GM11168 (cell line): ENCODE data around the gene GLRX5.
"Not testable (repeated sequence)": the region's sequence is repeated elsewhere in the genome, so short reads cannot be mapped to it uniquely, and the experiment has no call there.

ENCODE experiments used
- in situ Hi-C: fragments of 300-500 bp; cut with MboI; formaldehyde crosslinking; loops from one replicate; pipeline ENCODE4 v1.12.0; 2022; ENCODE audit warnings: low sequenced_read_pairs; ENCODE audit not compliant: unreplicated experiment

The GLRX5 gene

DNA sequence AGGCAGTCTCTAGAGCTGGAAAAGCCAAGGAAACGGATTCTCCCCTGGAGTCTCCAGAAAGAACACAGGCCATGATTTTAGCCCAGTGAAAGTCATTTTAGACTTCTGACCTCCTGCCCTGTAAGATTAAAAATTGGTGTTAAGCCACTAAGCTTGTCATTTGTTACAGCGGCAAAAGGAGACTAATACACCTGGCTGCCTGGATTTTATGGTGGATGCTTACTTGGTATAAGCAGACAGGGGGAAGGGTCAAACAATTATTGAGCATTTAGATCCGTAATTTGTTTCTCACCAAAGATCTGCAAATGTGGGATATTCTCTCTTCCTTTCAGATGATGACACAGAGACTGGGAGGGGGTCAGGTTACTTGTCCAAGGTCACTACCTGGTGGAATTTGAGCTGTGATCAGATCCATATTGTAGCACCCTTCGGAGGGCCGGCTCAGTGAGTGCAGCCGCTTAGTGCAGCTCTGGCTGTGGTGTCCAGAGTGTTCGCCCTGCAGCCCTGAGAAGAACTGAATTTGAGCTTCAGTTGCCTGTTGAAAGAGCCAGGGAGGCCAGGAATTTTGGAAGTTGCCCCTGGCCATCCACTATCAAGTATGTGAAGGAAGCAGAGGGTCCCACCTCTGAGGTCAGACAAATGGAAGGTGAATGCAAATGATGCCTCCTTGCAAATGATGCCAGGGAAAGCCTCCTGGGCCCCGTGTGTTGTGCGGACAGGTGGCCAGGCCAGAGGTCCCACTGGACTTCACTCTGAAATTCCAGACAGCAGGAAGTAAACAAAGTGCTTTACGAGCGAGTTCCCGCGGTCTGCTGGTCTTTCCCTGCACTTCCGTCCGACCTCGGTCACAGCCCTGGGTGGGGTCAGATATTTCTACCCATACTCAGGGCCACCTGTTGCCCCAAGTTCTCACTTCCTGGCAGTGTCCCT lies 15.1 kb downstream of the GLRX5 start:
- in situ Hi-C loops, result no loop called here

DNA sequence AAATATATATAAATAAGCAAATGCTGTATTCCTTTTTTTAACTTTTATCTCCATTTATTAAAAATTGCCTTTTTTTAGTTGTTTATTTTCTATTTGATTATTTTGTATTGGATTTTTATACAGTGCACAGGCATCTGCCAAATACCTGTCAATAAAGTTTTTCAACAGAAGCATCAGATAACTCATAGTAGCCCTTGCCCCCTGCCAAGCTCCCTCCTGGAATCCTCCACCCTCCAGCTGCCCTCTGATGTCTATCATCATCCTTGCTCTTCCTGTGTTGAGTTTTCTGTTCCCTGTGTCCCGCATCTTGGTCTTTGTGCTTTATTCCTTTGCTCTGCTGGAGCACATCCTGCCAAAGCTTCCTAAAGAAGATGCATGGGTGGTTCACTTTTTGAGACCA lies 16.6 kb downstream of the GLRX5 start:
- in situ Hi-C loops, result no loop called here

DNA sequence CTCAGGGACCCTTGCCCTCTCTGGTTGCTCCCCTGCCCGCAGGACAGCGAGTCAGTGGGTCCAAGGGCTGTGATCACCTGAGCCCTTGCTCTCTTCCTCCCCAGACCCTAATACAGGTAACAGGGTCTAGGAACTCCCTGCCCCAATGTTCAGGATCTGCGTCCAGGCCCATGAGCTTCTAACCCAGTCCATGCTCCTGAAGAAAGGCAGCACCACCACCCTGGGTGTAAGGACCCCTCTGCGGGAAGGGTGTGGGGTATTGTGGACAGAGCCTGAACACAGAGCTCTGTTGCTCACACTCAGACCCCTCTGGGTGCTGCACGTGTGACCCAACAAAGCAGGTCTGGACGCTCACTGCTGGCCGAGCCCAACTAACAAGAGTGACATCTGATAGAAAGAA lies 18.3 kb downstream of the GLRX5 start:
- in situ Hi-C loops, result no loop called here

DNA sequence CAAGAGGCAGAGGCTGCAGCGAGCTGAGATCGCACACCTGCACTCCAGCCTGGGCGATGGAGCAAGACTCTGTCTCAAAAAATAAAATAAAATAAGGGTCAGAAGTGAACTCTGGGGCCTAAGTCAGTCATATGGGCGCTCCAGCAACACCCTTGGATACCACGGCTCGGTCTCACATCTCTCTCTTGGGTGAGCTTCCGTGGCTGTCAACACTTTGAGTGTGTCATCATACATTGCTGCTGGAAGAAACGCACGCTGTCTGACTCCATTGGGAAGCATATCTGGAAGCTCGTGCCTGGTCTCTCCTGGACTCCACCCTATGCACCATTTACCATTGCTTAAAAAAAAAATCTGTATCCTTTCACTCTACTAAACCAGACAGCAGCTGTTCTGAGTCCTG lies 20.2 kb downstream of the GLRX5 start:
- in situ Hi-C loops, result no loop called here

DNA sequence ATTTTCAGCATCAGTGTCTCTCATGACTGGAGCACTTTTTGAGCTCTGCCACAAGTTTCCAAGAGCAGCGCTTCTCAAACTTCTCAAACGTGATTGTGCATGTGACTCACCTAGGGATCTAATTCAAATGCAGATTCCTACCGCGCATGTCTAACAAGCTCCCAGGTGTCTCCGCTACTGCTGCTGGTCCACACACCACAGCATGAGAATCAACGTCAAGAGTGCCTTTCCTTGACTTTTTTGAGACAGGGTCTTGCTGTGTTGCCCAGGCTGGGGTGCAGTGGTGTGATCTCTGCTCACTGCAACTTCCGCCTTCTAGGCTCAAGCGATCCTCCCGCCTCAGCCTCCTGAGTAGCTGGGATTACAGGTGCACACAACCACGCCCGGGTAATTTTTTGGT lies 22.4 kb downstream of the GLRX5 start:
- in situ Hi-C loops, result no loop called here

GRCh38 chr14:95557832-95558231 lies 23.0 kb downstream of the GLRX5 start:
- in situ Hi-C loops, result no loop called here

- in situ Hi-C loops, result no loop called here
These were observed 24.4 kb downstream of the GLRX5 start for GRCh38 chr14:95559203-95559602.

DNA sequence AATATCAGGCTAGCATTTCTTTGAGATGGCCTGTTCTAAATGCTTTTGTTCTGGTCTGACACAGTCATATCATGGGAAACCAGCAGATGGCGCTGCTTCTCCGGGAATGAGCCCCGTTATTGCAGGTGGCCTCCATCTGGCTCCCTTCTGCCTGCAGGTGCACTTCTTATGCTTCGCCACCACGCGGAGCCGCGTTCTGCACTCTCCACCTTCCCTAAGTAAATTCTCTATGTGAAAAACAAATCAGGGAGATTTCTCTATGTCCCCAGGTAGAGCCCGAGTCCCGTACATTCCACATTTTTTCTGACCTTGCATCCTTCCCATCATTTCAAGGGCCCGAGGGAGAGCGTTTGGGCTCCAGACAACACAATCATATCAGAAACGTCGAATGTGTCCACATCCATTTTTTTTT lies 26.2 kb downstream of the GLRX5 start:
- in situ Hi-C loops, result loop anchor here (10.0 kb wide), 2 partner anchors 214 to 434 kb away; no protein-coding TSS in a partner anchor

- in situ Hi-C loops, result loop anchor here (10.0 kb wide), 2 partner anchors 212 to 432 kb away; no protein-coding TSS in a partner anchor
These were observed 28.2 kb downstream of the GLRX5 start for GRCh38 chr14:95562892-95563685.

DNA sequence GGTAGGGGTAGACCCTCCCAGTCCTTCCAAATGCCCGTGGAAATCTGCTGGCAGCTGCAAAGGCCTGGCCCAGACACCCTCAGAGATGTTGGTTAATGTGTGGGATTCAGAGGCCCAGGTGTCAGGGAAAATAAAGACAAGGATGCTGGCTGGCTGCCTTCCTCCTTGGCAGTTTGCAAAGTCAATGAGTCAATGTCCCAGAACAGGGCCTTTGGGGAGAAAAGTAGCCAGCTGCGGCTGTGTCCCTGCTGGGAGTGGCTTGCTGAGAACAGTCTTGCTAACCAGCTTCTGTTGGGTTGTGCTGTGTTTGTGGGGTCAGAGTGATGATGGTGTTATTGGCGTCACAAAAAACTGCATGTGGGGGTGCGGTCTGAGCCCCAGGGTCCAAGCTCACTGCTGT lies 29.2 kb downstream of the GLRX5 start:
- in situ Hi-C loops, result loop anchor here (10.0 kb wide), 2 partner anchors 211 to 431 kb away; no protein-coding TSS in a partner anchor

DNA sequence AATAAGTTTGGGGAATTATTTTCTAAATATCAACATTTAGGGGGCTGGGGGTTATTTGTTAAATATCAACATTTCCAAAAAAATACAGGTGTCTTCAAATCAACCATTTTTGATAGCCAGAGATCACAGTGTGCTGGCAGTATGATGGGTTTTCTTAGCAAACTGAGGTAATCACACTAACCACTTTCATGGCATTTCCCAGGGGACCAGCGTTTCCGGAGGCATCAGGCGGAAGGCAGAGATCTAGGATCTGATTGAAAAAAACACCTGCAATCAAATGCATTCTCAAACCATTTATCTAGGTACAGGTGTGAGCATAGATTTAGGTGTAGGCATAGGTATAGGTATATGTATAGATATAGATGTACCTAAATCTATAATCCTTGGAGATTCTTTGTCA lies 34.6 kb downstream of the GLRX5 start:
- in situ Hi-C loops, result loop anchor here (10.0 kb wide), 2 partner anchors 205 to 425 kb away; no protein-coding TSS in a partner anchor

DNA sequence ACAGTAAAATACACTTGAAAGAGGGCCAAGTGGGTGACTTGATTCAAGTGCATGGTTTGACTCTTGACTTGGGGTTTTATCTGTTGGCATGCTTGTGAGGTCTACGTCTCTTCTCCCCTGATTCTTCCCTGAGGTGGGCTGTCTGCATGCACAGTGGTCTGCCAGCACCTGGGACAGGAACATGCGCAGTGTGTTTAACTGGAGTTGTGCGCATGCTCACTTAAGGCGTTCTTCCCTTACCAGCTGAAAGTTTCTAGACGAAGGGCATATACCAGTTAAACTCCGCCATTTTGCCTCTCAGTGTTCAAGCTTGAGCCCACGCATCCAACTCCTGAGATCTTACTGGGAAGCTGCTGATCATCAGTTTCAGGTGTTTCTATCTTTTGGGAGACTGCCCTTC lies 38.5 kb downstream of the GLRX5 start:
- in situ Hi-C loops, result no loop called here

- in situ Hi-C loops, result no loop called here
These were observed 41.1 kb downstream of the GLRX5 start for GRCh38 chr14:95575840-95576473.

GRCh38 chr14:95577067-95577800 lies 42.4 kb downstream of the GLRX5 start:
- in situ Hi-C loops, result no loop called here

- in situ Hi-C loops, result no loop called here
These were observed 43.0 kb downstream of the GLRX5 start for GRCh38 chr14:95577870-95578269.

- in situ Hi-C loops, result not testable (repeated sequence)
These were observed 49.2 kb downstream of the GLRX5 start for GRCh38 chr14:95583836-95584617.

DNA sequence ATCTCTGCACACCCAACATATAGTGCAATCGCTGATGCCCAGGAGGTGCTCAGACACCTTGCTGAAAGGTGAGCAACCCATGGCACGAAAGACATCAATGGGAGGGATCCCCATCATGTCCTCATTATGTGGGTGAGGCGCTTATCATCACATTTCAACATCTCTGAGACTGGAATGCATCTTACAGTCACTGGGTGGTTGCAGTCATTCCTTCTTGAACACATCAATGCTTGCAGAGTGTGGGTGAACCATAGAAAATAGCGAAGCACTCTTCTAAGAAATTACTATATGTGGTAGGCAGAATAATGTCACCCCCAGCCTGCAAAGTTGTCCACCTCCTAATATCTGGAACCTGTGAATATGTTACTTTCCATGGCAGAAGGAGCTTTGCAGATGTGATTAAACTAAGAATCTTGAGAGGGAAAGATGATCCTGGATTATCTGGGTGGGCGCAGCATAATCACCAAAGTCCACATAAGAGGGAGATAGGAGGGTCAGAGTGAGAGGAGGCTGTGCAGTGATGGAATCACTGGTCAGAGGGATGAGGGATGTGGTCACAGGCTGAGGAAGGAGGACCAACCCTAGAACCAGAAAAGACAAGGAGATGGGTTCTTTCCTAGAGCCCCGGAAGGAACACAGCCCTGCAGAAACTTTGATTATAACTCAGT lies 51.2 kb downstream of the GLRX5 start:
- in situ Hi-C loops, result no loop called here

DNA sequence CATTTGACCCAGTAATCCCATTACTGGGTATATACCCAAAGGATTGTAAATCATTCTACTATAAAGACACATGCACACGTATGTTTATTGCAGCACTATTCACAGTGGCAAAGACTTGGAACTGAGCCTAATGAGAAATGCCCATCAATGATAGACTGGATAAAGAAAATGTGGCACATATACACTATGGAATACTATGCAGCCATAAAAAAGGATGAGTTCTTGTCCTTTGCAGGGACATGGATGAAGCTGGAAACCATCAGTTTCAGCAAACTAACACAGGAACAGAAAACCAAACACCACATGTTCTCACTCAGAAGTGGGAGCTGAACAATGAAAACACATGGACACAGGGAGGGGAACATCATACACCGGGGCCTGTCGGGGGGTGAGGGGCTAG lies 56.3 kb downstream of the GLRX5 start:
- in situ Hi-C loops, result not testable (repeated sequence)
